Smooth muscle cell of the brain vasculature (primary cell): ENCODE data around the gene ETS2.
"Not testable (repeated sequence)": the region's sequence is repeated elsewhere in the genome, so short reads cannot be mapped to it uniquely, and the experiment has no call there.

ENCODE experiments used
- DNase-seq: peaks from one replicate; pipeline ENCODE4 v3.0.0-alpha.2; 2012; ENCODE audit warnings: low read depth, low spot score

ETS2 gene

DNA sequence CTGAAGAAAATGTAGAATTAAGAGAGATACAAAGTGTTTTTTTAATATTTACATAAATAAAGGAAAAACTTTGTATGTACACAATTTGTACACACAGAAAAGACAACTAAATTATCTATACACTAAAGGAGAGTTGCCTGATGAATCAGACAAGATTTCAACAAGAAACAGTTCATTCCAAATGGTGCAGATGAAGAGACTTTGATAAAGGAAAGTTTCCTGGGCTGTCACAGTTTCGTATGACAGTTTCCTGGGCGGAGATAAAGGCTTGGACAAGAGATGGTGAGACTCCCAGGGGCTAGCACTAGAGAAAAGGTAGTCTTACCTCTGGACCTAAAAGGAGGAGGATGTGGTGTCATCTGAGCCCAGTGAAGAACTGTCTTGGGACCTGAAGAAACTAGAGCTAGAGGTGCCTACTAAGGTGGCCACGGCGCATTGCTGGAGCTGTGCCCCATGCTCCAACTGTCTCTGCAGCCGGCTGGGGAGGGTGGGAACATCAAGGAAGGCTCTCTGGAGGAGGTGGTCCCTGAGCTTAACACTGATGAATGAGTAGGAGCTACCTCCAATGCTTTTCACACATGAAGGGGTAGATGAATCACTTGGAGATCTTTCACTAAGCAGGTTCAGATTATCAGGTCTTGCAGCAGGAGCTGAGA is 32.2 kb downstream of the ETS2 start:
- DNase-seq, result no peak

DNA sequence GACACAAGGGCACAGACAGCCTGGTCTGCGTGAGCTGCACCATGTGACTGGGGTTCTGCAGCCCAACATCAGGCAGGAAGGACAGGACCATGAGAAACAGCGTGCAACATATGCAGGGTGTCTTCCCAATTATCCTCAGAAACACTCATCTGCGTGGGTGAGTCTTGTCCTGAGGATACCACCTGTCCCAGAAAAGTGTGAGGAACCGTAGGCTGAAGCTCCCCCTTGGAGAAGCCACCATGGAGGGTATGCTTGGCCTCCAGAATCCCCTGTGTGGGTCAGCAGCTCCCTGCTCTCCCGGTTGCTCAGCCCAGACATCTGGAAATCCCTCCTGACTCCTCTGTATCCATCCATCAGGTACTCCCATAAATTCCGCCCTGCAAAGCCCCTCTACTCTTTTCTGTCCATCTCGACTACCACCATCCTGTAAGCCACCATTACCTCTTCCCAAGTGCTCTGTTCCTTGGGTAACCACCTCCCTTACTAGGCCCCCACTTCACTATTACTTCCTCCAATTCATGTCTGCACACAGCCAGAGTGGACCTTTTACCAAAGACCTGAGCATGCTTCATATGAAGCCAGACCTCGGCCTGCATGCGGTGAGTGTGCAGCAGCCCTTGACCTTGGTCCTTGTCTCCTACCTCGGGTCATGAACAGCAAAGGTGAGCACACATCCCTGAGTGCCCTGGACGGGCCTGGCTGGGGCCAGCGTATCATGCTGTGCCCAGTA is 33.0 kb downstream of the ETS2 start:
- no peak for DNase-seq

DNA sequence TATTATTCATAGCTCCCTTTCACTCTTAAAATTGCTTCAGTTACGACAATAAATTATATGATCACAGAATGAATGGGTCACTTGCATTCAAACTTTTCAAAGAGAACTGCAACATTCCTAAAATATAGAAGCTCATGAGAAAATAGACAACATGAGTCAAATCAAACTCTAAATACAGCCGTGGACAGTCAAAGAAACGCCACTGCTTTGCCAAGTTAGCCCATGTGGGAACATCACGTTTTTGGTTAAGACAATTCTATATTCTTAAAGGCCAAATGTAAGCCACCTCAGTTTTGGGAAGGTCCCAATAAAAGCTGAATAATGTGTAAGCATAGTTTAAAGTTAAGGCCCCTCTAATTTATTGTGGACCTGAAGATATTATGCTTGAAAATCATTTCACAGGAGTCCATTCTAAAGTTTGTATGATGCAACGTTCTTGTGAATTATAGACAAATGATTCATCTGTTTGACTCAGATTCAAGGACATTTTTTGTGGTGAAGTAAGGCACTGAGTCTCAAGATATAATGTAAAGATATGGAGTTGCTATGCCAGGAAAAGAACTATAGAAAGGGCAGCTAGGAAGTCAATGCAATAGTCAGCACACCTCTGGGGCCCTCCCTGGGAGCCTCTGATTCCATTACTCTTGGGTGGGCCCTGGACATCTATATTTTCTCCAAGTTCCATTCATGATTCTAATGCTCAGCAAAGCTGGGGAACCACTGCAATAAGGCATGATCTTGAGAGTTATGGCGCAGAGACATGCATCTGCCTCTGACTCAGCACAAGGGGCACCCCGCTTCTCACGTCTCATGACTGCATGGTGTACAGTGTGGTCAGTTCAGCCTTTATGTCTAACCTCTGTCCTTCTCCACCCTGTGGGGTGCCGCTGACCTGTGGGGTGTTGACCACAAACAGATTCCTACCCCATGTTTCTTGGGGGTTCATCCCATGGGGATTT is 33.9 kb downstream of the ETS2 start:
- DNase-seq, result peak; percentile 65

DNA sequence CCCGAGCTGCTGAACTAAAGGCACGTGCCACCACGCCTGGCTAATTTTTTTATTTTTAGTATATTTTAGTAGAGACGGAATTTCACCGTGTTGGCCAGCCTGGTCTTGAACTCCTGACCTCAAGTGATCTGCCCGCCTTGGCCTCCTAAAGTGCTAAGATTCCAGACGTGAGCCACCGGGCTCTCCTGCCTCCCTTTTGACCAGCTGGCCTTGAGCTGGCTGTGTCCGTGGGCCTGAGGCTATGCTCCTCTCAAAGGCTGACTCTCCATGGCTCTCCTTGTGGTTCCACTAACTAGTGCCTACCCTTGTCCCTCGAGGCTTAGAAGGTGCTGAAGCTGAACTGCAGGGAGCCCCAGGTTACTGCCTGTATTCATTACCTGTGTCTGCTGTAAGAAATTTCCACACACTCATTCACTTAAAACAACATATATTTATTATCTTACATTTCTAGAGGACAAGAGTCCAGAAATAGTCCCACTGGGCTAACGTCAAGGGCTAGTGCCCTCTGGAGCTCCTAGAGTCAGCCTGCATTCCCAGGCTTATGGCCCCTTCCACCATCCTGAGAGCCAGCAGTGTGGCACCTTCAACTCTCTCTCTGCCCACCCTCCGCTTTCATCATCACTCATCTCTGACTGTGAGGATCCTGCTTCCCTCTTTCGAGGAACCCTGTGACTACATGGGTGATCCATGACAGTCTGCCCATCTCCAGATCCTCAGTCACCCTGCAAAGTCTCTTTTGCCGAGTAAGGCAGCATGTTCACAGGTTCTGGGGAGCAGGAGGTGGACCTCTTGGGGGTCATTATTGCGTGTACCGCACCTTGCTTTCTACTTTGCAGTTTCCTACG is 34.9 kb downstream of the ETS2 start:
- DNase-seq, result no peak

DNA sequence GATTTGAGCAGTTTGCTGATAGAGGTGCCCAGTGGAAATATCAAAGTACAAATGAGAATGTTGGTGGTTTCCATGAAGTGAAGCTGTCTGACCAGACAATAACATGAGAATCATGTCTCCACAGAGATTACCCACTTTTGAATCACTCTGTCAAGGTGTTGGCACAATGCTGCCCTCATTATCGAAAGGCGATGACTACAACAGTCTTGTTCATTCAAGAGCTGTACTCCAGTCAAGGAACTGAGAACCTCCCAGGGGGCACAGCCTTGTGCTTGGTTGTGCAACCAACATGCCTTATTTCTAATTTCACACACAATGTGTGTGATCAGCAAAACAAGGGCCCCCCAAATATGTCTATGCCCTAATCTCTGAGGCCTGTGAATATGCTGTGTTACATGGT is 35.7 kb downstream of the ETS2 start:
- DNase-seq, result no peak

DNA sequence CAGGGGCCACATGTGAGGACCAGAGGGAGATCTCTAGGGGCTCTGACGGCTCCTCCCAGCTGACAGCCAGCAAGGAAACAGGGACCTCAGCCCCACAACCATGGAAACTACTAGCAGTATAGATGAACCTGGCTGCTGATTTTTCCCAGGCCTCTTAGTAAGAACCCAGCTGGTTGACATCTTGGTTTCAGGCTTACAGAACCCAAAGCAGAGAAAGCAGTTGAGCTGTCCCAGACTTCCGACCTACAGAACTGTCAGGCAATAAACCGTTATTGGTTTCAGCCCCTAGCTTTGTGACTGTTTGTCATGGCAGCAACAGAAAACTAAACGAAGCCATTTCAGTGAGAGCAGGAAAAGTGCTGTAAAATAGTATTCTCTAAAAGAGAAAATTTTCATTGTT is 36.4 kb downstream of the ETS2 start:
- no peak for DNase-seq

DNA sequence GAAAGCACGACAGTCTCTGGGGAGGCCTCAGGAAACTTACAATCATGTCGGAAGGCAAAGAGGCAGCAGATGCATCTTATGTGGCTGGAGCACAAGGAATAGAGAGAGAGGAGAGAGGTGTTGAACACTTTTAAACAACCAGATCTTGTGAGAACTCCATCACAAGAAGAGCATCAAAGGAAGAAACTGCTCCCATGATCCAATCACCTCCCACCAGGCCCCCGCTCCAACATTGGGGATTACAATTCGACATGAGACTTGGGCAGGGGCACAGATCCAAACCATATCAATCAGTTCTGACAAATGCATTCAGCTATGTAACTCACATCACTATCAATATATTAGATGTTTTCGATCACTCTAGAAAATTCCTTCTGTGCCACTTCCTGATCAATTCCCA is 37.6 kb downstream of the ETS2 start:
- DNase-seq, result no peak

DNA sequence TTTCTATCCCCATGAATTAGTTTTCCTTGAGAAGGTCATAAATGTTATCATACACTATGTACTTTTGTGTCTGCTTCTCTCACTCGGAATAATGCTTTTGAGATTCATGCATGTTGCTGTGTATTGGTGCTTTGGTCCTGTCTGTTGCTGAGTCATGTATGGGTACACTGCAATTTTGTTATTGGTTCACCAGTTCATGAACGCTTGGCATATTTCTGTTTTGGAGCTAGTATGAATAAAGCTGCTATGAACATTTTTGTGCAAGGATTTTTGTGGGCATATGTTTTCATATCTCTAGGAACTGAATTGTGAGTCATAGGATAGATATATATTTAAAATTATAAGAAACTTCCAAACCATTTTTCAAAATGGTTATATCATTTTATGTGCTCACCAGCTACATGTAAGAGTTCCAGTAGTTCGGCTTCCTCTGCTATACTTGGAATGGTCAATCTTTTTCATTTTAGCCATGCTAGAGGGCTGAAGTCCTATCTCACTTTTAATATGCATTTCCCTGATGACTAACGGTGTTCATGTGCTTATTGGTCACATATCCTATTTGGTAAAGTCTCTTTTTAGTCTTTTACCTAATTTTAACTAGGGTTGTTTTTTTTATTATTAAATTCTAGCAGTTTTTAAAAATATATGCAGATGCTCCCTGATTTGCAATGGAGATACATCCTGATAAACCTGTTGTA is 38.2 kb downstream of the ETS2 start:
- no peak for DNase-seq

DNA sequence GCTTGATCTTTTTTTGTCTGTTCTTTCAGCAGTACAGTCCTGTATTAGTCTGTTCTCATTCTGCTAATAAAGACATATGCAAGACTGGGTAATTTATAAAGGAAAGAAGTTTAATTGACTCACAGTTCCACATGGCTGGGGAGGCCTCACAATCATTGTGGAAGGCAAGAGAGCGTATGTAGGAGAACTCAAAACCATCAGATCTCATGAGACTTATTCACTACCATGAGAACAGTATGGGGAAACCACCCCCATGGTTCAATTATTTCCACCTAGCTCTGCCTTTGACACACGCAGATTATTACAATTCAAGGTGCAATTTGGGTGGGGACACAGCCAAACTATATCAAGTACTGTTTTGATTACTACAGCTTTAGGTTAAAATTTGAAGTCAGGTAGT is 39.6 kb downstream of the ETS2 start:
- DNase-seq, result not testable (repeated sequence)

DNA sequence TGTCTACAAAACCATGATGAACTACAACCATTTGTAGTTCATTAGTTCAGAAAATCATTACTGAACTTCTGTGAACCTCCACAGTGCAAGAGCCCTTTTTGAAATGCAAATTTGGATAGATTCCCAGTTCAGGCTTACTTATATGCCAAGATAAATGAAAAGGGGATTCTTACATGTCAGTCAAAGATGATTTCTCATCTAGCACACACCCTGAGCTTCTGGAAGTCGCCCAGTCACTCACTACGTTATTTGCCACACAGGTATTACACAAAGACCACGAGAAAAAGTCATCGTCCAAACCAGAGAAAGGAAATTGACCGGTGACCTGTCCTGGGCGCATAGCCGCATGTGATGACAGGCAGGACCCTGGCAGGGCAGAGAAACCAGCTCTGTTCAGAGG is 41.8 kb downstream of the ETS2 start:
- DNase-seq, result no peak

DNA sequence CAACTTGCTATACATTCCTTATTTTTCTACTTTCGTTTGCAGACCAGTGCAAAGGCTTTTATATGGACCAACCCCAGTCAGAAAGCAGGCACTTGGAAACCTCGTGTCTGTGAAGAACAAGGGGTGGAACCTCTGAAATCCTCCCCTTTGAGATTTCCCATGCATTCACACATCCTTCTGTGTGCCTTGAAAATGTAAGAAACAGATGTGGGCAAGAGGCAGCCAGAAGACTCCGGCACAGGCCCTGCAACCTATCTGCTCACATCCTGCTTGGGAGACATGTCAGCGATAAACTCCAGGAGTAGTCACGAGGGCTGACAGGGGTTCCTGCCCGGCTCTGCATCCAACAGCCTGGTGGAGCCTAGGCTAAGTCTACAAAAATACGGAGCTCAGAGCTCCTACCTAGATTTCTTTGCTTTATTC is 42.5 kb downstream of the ETS2 start:
- DNase-seq, result no peak

DNA sequence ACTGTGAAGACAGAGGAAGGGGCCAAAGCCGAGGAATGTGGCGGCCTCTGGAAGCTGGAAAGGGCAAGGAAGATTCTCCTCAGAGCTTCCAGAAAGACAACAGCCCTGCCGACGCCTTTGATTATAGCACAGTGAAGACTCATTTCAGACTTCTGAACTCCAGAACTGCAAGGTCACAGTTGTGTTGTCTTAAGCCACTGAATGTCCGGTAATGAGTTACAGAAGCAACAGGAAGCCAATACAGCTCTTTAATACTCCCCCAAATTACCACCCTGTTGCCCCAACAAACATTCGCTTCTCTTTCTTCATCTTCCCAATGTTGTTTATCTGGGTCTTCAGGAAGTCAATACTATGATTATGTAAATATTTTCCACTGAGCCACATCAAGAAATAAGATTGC is 44.0 kb downstream of the ETS2 start:
- DNase-seq, result no peak

DNA sequence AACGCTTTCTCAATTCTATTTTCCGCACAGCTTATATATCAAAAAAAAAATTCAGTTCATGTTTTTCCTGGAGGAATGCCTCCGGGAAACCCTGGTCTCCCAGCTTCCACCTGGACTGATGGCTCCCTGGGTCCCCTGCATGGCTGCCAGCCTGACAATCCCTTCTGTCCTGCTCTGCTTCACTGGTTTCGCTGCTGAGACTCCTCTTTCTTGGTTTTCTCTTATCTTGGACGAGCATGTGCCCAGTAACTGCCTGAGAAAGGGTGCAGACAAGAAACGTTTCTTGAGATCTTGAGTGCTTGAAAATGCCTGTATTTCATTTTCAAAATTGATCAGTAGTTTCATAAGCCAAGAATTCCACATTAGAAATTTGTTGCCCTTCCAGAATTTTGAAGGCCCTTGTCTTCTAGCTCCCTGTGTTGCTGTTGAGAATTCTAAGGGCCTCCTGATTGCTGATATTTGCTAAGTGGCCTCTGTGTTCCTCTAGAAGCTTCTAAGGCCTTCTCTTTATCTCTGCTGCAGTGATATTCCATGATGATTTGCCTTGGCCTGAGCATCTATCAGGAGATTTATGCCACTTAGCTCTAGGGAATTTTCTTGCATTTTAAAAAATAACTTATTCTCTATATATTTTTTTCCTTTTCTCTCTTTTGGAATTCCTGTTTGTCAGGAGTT is 44.7 kb downstream of the ETS2 start:
- DNase-seq, result no peak

DNA sequence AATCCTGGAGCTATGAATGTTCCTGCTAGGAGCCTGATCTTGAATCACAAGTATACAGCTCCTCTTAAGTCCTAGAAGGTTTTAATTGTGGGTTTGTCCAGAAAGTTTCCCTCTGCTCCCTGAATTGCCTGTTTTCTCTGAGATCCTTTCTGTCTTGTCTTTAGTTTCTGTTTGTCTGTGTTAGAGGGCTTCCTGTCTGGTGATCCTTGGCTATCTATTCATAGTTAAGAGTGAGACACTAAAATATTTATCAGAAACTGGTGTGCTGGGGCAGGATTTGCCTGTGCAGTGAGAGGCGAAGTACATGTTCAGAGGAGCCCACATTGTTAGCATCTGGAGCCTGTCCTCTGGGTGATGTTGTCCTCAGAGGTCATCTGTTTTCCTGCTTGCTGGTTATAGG is 45.4 kb downstream of the ETS2 start:
- DNase-seq, result no peak

DNA sequence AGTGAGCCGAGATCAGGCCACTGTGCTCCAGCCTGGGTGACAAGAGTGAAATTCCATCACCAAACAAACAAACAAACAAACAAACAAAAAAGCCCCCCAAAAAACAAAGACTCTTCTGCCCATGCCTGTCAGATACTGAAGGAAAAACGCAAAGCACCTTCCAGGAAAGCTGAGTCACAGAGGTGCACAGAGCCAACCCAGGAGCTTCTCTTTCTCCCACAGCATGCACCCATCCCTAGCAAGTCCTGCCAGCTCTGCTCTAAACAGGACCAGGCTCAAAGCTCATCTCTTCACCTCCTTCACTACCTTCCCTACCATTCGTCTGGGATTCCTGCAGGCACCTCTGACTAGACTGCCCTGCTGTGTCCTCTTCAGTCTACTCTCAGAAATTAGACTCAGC is 46.5 kb downstream of the ETS2 start:
- no peak for DNase-seq

DNA sequence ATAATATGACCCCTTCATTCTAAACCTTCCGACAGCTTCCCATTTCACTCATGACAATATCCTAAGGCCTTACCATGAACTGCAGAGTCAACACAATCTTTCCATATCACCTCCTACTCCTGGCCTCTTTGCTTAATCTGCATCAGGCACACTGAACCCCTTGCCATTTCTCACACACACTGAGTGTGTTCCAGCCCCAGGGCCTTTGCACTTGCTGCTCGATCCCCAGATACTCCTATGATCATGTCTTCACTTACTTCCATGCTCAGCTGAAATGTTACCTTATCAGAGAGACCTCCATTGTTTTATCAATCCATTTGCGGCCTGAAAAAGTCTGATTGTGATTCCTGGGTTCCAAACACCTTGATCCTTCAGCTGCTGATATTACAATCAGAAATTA is 47.0 kb downstream of the ETS2 start:
- no peak for DNase-seq

DNA sequence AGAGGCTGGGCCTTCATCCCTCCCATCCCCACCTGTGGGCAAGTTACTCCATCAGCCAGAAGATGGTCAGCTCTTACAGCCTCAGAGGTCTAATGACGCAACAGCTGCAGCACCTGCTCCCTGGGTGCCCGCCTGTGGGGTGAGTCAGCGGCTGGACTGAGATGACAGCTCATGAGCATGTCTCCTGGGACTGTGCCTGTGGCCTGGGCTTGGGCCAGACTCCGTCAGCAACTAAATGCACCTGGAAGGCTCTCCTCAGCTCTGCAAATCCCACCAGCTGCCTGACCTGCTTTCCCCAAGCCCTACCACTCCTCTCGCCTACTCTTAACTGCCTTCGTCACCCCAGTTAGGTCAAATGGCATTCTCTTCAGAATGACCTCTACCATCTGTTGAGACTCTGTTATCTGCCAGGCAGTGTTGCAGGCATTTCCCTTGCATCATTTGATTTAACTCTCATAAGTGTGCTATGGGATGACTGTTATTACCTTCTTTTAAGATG is 47.7 kb downstream of the ETS2 start:
- peak; percentile 41 for DNase-seq

DNA sequence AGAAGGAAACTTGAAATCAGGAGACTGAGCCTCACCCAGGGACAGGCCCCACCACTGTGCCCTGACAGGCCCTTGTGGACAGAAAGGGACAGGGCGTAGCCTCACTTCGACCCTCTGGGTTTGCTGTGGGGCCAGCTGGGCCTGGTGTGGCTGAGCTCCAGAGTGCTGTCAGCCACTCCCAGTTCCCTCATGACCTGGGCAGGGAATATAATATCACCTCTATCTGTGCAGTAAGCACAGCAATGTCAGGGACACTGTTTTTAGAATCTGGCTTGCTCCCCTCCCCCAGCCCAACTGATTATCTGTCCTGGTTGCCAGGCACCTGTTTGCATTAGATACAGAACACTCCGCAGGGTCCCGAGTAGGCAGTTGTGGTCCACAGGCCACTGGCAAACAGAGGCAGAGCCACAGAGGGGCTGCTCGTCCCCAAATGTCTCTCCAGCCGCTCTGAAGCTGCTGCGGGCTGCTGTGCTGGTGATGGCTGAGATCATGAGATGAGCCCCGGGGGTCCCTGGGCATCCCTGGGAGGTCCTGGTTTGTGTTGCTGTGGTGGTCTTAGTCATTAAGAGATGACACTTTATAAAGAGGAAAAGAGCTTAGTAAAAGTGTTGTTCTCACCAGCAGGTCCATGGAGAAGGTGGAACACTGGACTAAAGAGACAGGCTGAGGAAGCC is 51.6 kb downstream of the ETS2 start:
- no peak for DNase-seq

DNA sequence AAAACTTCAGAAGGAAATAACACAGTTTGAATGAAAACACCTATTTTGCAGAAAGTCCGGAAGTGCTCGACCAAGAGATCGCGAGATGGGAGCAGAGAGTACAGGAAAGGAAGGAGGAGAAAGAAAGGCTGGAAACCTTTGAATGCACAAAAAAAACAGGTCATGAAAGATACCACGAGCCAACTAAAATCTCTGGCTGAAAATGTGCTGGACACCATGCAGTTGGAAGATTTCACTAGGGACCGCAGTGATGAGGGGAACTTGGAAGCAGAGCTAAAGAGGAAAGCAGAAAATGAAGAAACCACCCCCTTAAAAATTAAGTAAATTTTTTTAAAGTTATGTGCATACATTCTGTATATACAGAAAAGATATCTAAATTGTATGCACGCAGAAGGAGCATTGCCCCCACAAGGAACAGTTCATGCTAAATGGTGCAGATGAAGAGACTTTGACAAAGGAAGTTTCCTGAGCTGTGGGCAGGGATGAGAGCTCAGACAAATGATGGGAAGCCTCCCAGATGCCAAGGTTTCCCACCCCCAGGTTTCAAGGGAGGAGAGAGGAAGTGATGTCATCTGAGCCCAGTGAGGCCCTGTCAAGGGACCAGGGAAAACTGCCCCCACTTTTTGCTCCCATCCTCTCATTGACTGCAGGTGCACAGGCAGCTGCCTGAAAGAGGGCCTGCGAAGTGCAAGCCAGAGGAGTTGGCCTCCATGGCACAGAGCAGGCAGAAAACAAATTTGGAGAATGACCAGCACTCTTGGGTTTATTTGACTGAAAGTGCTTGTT is 52.5 kb downstream of the ETS2 start:
- DNase-seq, result no peak
